GM12878 (cell line): Measurements from ENCODE around the gene KLF9. TPM values are rescaled to one million over a fixed set of nuclear protein-coding genes. Genes with fewer than 3 reads are reported as not detected.

Source experiments
- ATAC-seq: fragments of 200-7000 bp; cut with Tn5 transposase; 3 replicates; pipeline ENCODE4 v1.9.1; 2020; ENCODE audit warnings: mild to moderate bottlenecking, moderate library complexity
- BruUV-seq: library from RNA; stranded (reverse); fragments of 400-500 nt; replicated peaks from 2 replicates; lab custom pipeline; 2021; lab: Mats Ljungman, UMichigan
- CTCF ChIA-PET: fragments of 300-600 bp; sonication (Branson Sonifier 250); formaldehyde crosslinking; extraction: SDS; loops from one replicate; lab custom pipeline; 2021; ENCODE audit warnings: inconsistent platforms; lab: Yijun Ruan, JAX
- POLR2A ChIA-PET: fragments of 350-600 bp; formaldehyde crosslinking; extraction: SDS; loops from one replicate; lab custom pipeline; 2021; ENCODE audit warnings: inconsistent platforms; lab: Charles Lee
- RAD21 ChIA-PET: fragments of 300-600 bp; sonication (Branson Sonifier 250); formaldehyde crosslinking; loops from one replicate; lab custom pipeline; 2023; ENCODE audit warnings: antibody characterized with exemption; ENCODE audit not compliant: unreplicated experiment; lab: Charles Lee
- SMC1A ChIA-PET: fragments of 300-600 bp; sonication (Branson Sonifier 250); formaldehyde crosslinking; loops from one replicate; lab custom pipeline; 2023; ENCODE audit not compliant: unreplicated experiment, uncharacterized antibody; lab: Charles Lee
- DNase-seq: peaks from one replicate; pipeline ENCODE4 v3.0.0-alpha.2; 2011; ENCODE audit warnings: low read depth, low spot score
- FAIRE-seq: peaks from 3 replicates; lab custom pipeline; 2011; peaks lifted over from hg19 to GRCh38; lab: Jason Lieb, UNC
- H2AFZ ChIP-seq: 2 replicates; pipeline ENCODE4 v1.6.0; 2011; ENCODE audit warnings: low read depth, low read length, control low read depth; ENCODE audit not compliant: control insufficient read depth
- H3K27ac ChIP-seq: 2 replicates; pipeline ENCODE4 v1.5.1; 2011; ENCODE audit warnings: control low read depth; ENCODE audit not compliant: control insufficient read depth, insufficient read depth
- H3K27me3 ChIP-seq, 2 experiments: replicated peaks in 1 of 2; 2 replicates each; pipeline versions ENCODE4 v1.6.0 to v1.6.1; 2011; ENCODE audit warnings: low read length in 1 of 2; ENCODE audit not compliant: control insufficient read depth in 2 of 2, insufficient read depth in 2 of 2
- H3K36me3 ChIP-seq, 2 experiments: 2 replicates each; pipeline ENCODE4 v1.5.1; 2011; ENCODE audit warnings: low read length in 1 of 2; ENCODE audit not compliant: control insufficient read depth in 2 of 2, insufficient read depth in 2 of 2
- H3K4me1 ChIP-seq: 2 replicates; pipeline ENCODE4 v1.6.1; 2011; ENCODE audit warnings: mild to moderate bottlenecking, low read length, moderate library complexity, mixed read lengths; ENCODE audit not compliant: control insufficient read depth, insufficient read depth
- H3K4me2 ChIP-seq: 2 replicates; pipeline ENCODE4 v1.6.0; 2011; ENCODE audit warnings: control low read depth; ENCODE audit not compliant: control insufficient read depth, insufficient read depth
- H3K4me3 ChIP-seq: fragments of 200-600 bp; sonication (generic); 2 replicates; pipeline ENCODE4 v1.5.1; 2016
- H3K79me2 ChIP-seq: 2 replicates; pipeline ENCODE4 v1.6.0; 2011; ENCODE audit warnings: low read length; ENCODE audit not compliant: control insufficient read depth, insufficient read depth
- H3K9ac ChIP-seq: 2 replicates; pipeline ENCODE4 v1.8.0; 2011; ENCODE audit warnings: low read length, control low read depth, mixed read lengths; ENCODE audit not compliant: control insufficient read depth, insufficient read depth
- H3K9me3 ChIP-seq: replicated peaks from 3 replicates; pipeline ENCODE4 v1.5.1; 2011; ENCODE audit warnings: mild to moderate bottlenecking, low read length; ENCODE audit not compliant: control insufficient read depth, insufficient read depth
- H4K20me1 ChIP-seq: 2 replicates; pipeline ENCODE4 v1.6.0; 2011; ENCODE audit not compliant: control insufficient read depth, insufficient read depth
- ASH2L ChIP-seq: fragments of 300-600, 200-600 bp; sonication (generic); IDR thresholded peaks from 2 replicates; pipeline ENCODE4 v1.6.1; 2017; ENCODE audit warnings: low read depth, mild to moderate bottlenecking, borderline replicate concordance
- ATF7 ChIP-seq: fragments of 450-650 bp; IDR thresholded peaks from 2 replicates; pipeline ENCODE4 v1.6.1; 2016; ENCODE audit warnings: low read depth, mild to moderate bottlenecking
- BHLHE40 ChIP-seq, 2 experiments: fragments of 450-650 bp in 1 of 2; IDR thresholded peaks; 2 replicates each; pipeline ENCODE4 v1.6.1; 2011 to 2017; ENCODE audit warnings: low read depth in 2 of 2, borderline replicate concordance in 1 of 2, improper control_type of control experiment in 1 of 2, low read length in 1 of 2, mild to moderate bottlenecking in 1 of 2
- DPF2 ChIP-seq: fragments of 450-650 bp; IDR thresholded peaks from 2 replicates; pipeline ENCODE4 v1.6.1; 2017; ENCODE audit warnings: mild to moderate bottlenecking
- E4F1 ChIP-seq: fragments of 450-650 bp; IDR thresholded peaks from 2 replicates; pipeline ENCODE4 v1.6.1; 2018; ENCODE audit warnings: borderline replicate concordance, mild to moderate bottlenecking; ENCODE audit not compliant: partially characterized antibody
- FOXK2 ChIP-seq: fragments of 450-650 bp; IDR thresholded peaks from 2 replicates; pipeline ENCODE4 v1.6.1; 2017; ENCODE audit warnings: mild to moderate bottlenecking, moderate library complexity
- HDAC6 ChIP-seq: fragments of 200-600 bp; sonication (generic); IDR thresholded peaks from one replicate; pipeline ENCODE4 v1.8.0; 2017; ENCODE audit warnings: antibody characterized with exemption; ENCODE audit not compliant: unreplicated experiment
- MEF2A ChIP-seq: IDR thresholded peaks from 2 replicates; pipeline ENCODE4 v1.6.1; 2011; ENCODE audit warnings: low read depth, mild to moderate bottlenecking, low read length, moderate library complexity; ENCODE audit not compliant: insufficient read depth
- MLLT1 ChIP-seq: fragments of 450-650 bp; IDR thresholded peaks from 2 replicates; pipeline ENCODE4 v1.6.1; 2016; ENCODE audit warnings: mild to moderate bottlenecking
- MXI1 ChIP-seq: fragments of 150-350 bp; IDR thresholded peaks from 2 replicates; pipeline ENCODE4 v1.6.1; 2011; ENCODE audit warnings: low read depth, mild to moderate bottlenecking, inconsistent platforms, low read length, improper control_type of control experiment
- NFXL1 ChIP-seq: fragments of 450-650 bp; IDR thresholded peaks from 2 replicates; pipeline ENCODE4 v1.6.1; 2017; ENCODE audit warnings: antibody characterized with exemption, mild to moderate bottlenecking, borderline replicate concordance
- NFYA ChIP-seq: IDR thresholded peaks from 2 replicates; pipeline ENCODE4 v1.6.1; 2011; ENCODE audit warnings: low read depth, mild to moderate bottlenecking, low read length, improper control_type of control experiment, borderline replicate concordance
- NKRF ChIP-seq: fragments of 450-650 bp; conservative IDR thresholded peaks from 2 replicates; pipeline ENCODE4 v1.6.1; 2017; ENCODE audit warnings: mild to moderate bottlenecking, moderate library complexity
- NR2C1 ChIP-seq: fragments of 450-650 bp; IDR thresholded peaks from 2 replicates; pipeline ENCODE4 v1.6.1; 2017; ENCODE audit warnings: antibody characterized with exemption, mild to moderate bottlenecking, moderate library complexity
- NR2F1 ChIP-seq: fragments of 450-650 bp; conservative IDR thresholded peaks from 2 replicates; pipeline ENCODE4 v1.6.1; 2017; ENCODE audit warnings: mild to moderate bottlenecking
- RCOR1 ChIP-seq: conservative IDR thresholded peaks from 2 replicates; pipeline ENCODE4 v1.6.1; 2012; ENCODE audit warnings: low read depth, low read length, improper control_type of control experiment
- SIN3A ChIP-seq: IDR thresholded peaks from 2 replicates; pipeline ENCODE4 v1.6.1; 2012; ENCODE audit warnings: low read depth, low read length, improper control_type of control experiment
- SIX5 ChIP-seq: IDR thresholded peaks from 2 replicates; pipeline ENCODE4 v1.6.1; 2011; ENCODE audit warnings: mild to moderate bottlenecking, low read depth, low read length, moderate library complexity; ENCODE audit not compliant: severe bottlenecking
- STAT3 ChIP-seq: IDR thresholded peaks from 2 replicates; pipeline ENCODE4 v1.6.1; 2011; ENCODE audit warnings: low read depth, low read length, improper control_type of control experiment
- WGBS: methylation state at CpG from one replicate; pipeline ENCODE4 v1.1.6; 2016; ENCODE audit warnings: low lambda C conversion rate; ENCODE audit not compliant: insufficient replicate concordance, insufficient coverage; ENCODE audit errors: missing lambda C conversion rate; 5-methylcytosine and 5-hydroxymethylcytosine counted together
- in situ Hi-C: fragments of 300-500 bp; cut with MboI; formaldehyde crosslinking; loops from 9 replicates; pipeline ENCODE4 v1.14.3; 2018; ENCODE audit warnings: mixed read lengths
- intact Hi-C: fragments of 100-400 bp; cut with micrococcal nuclease; formaldehyde crosslinking; loops from one replicate; pipeline ENCODE4 v1.14.2; 2022; ENCODE audit not compliant: unreplicated experiment
- polyA plus RNA-seq, 11 experiments: library from polyadenylated mRNA; depleted of rRNA in 4 of 11; unstranded in 6 of 11; stranded (reverse) in 5 of 11; fragments of >200 nt; fragmentation: Nextera tagmentation in 4 of 11; fragmentation: Illumina TruSeq in 1 of 11; extraction: Ambion mirVana in 4 of 11; extraction: Trizol in 1 of 11; gene quantifications; 1 replicate in 1 of 11; 2 replicates in 10 of 11; pipeline versions ENCODE4 v1.2.1 to v1.2.3, GENCODE V29; 2011 to 2016; ENCODE audit warnings: inconsistent platforms in 2 of 11, missing spikeins in 2 of 11, low read depth in 1 of 11
- total RNA-seq, 4 experiments: library from RNA; depleted of rRNA in 3 of 4; stranded (reverse); fragments of >200 nt in 3 of 4; fragmentation: Illumina TruSeq in 1 of 4; extraction: Trizol in 1 of 4; gene quantifications; 2 replicates each; pipeline versions ENCODE4 v1.2.1 to v1.2.3, GENCODE V29; 2013 to 2021

Gene KLF9
- total and polyA plus RNA-seq, 10 of the 15 experiments (the other 5 are each of a cell fraction or from before 2014, with no cell fraction given), result 0.09 to 0.96 (median 0.83) TPM

- no peak overlapping the region for H3K9ac ChIP-seq
- H3K9me3 ChIP-seq, result no peaks in the 10 kb centered on the region
- in situ Hi-C loops (loop anchor here (5.0 kb wide), 1 partner anchor 46 kb away; no protein-coding TSS in a partner anchor), intact Hi-C loops (no loop called here)
- ATAC-seq (peak; percentile 98), FAIRE-seq (peak; percentile 49), DNase-seq (peak; percentile 55)
- no peaks in the 10 kb centered on the region for H3K36me3 ChIP-seq
- H3K4me2 ChIP-seq, result peak overlapping the region; percentile 61; the same call in 1 of the 2 replicates
- ChIA-PET POLR2A (interaction anchor here (0.9 kb wide), 1 partner anchor 20 kb away, joined by 3 read pairs; no protein-coding TSS in a partner anchor), SMC1A (interaction anchor here (0.8 to 4.2 kb wide), 5 partner anchors 13 to 204 kb away, joined by 3 to 17 read pairs (median 4); partner anchors contain the start of gene KLF9), CTCF (interaction anchor here (1.3 to 1.4 kb wide), 2 partner anchors 10 to 204 kb away, joined by 4 to 5 read pairs; no protein-coding TSS in a partner anchor), RAD21 (interaction anchor here (0.7 kb wide), 1 partner anchor 63 kb away, joined by 3 read pairs; no protein-coding TSS in a partner anchor)
- H3K27ac ChIP-seq, result no peak overlapping the region; the same call in 1 of the 2 replicates
- H2AFZ ChIP-seq, result peak overlapping the region; percentile 78
- BruUV-seq, result no TSS peak
- no peaks in the 10 kb centered on the region for H4K20me1 ChIP-seq
- H3K4me1 ChIP-seq, result peaks cover 13% of the 10 kb centered on the region
- no peak overlapping the region for H3K4me3 ChIP-seq
- WGBS, result 34% methylated on average over 4 of the region's 4 CpGs
- H3K79me2 ChIP-seq, result no peaks in the 10 kb centered on the region
- H3K27me3 ChIP-seq, result no peaks in the 10 kb centered on the region
- peak; percentile 5 for TF ChIP-seq SIX5
- no peak for TF ChIP-seq NFYA
- TF ChIP-seq ATF7, result peak; percentile 51; the same call in 1 of the 2 replicates
- no peak for TF ChIP-seq STAT3
- no peak for TF ChIP-seq E4F1
- TF ChIP-seq BHLHE40 (IDR thresholded peaks at IDR 0.05; ENCODE audit: borderline replicate concordance in 1 of 2, low read depth in 2 of 2, low read length in 1 of 2), result peak in 1 of 2 experiments; percentile 50; a peak in 1 of 4 replicates
- TF ChIP-seq HDAC6, result no peak
- peak; percentile 31; the same call in 1 of the 2 replicates for TF ChIP-seq MXI1
- TF ChIP-seq FOXK2, result peak; percentile 42
- TF ChIP-seq SIN3A, result 0 out of 2 replicates have a peak, but pooled peaks have one; percentile 39
- TF ChIP-seq RCOR1, result no peak
- TF ChIP-seq MLLT1, result 0 out of 2 replicates have a peak, but pooled peaks have one; percentile 42
- TF ChIP-seq MEF2A, result no peak
- TF ChIP-seq NR2C1, result peak; percentile 45; the same call in 1 of the 2 replicates
- no peak for TF ChIP-seq ASH2L
- 0 out of 2 replicates have a peak, but pooled peaks have one; percentile 12 for TF ChIP-seq NR2F1
- no peak for TF ChIP-seq NFXL1
- TF ChIP-seq DPF2, result no peak
- TF ChIP-seq NKRF, result no peak
These were observed 16.3 kb downstream of the KLF9 start for GRCh38 chr9:70398145-70398556.
